MM.1S (cell line): Measurements from ENCODE around the gene LYSET.
"Not testable (repeated sequence)": the region's sequence is repeated elsewhere in the genome, so short reads cannot be mapped to it uniquely, and the experiment has no call there.

ENCODE experiments used
- DNase-seq: peaks from one replicate; pipeline ENCODE4 v3.0.0-alpha.2; 2015
- H2AFZ ChIP-seq: fragments of 300-600 bp; sonication (generic); 2 replicates; pipeline ENCODE4 v1.6.0; 2016; ENCODE audit warnings: antibody characterized with exemption, low read length
- H3F3A ChIP-seq: fragments of 300-600 bp; sonication (generic); 2 replicates; pipeline ENCODE4 v1.6.1; 2016; ENCODE audit warnings: mild to moderate bottlenecking, antibody characterized with exemption, low read length, moderate library complexity, mixed read lengths; ENCODE audit not compliant: insufficient read depth
- H3K27ac ChIP-seq: fragments of 300-600 bp; sonication (generic); 2 replicates; pipeline ENCODE4 v1.5.1; 2016; ENCODE audit warnings: mild to moderate bottlenecking, low read length
- H3K27me3 ChIP-seq: fragments of 300-600 bp; sonication (generic); replicated peaks from 2 replicates; pipeline ENCODE4 v1.6.0; 2016; ENCODE audit warnings: low read length; ENCODE audit not compliant: insufficient read depth
- H3K36me3 ChIP-seq: fragments of 300-600 bp; sonication (generic); replicated peaks from 2 replicates; pipeline ENCODE4 v1.6.1; 2016; ENCODE audit warnings: mild to moderate bottlenecking, low read length, mixed read lengths; ENCODE audit not compliant: insufficient read depth
- H3K4me1 ChIP-seq: fragments of 300-600 bp; sonication (generic); 2 replicates; pipeline ENCODE4 v1.6.1; 2016; ENCODE audit warnings: low read length, mixed read lengths
- H3K4me2 ChIP-seq: fragments of 300-600 bp; sonication (generic); 2 replicates; pipeline ENCODE4 v1.6.0; 2016; ENCODE audit warnings: low read depth, low read length
- H3K4me3 ChIP-seq: fragments of 300-600 bp; sonication (generic); 2 replicates; pipeline ENCODE4 v1.5.1; 2016; ENCODE audit warnings: low read length, mixed read lengths
- H3K79me2 ChIP-seq: fragments of 300-600 bp; sonication (generic); 2 replicates; pipeline ENCODE4 v1.6.1; 2016; ENCODE audit warnings: mixed run types, low read length, mixed read lengths
- H3K9ac ChIP-seq: fragments of 300-600 bp; sonication (generic); 2 replicates; pipeline ENCODE4 v1.6.1; 2016; ENCODE audit warnings: low read length, mixed read lengths
- H3K9me2 ChIP-seq: fragments of 300-600 bp; sonication (generic); replicated peaks from 2 replicates; pipeline ENCODE4 v1.6.1; 2016; ENCODE audit warnings: mild to moderate bottlenecking, low read length, mixed read lengths; ENCODE audit not compliant: insufficient read depth
- H3K9me3 ChIP-seq: fragments of 300-600 bp; sonication (generic); replicated peaks from 2 replicates; pipeline ENCODE4 v1.6.1; 2016; ENCODE audit warnings: mild to moderate bottlenecking, low read length, mixed read lengths; ENCODE audit not compliant: insufficient read depth
- H4K20me1 ChIP-seq: fragments of 300-600 bp; sonication (generic); 2 replicates; pipeline ENCODE4 v1.6.1; 2016; ENCODE audit warnings: mild to moderate bottlenecking, low read length, moderate library complexity, mixed read lengths; ENCODE audit not compliant: insufficient read depth
- CTCF ChIP-seq: fragments of 300-600 bp; sonication (generic); IDR thresholded peaks from 2 replicates; pipeline ENCODE4 v1.5.1; 2016; ENCODE audit warnings: antibody characterized with exemption, low read length, mixed read lengths
- EZH2 ChIP-seq: fragments of 300-600 bp; sonication (generic); optimal IDR thresholded peaks from 2 replicates; pipeline ENCODE3; 2017; ENCODE audit warnings: low read depth, mild to moderate bottlenecking, antibody characterized with exemption, low read length, mixed read lengths
- EZH2phosphoT487 ChIP-seq: fragments of 300-600 bp; sonication (generic); IDR thresholded peaks from 2 replicates; pipeline ENCODE4 v1.6.1; 2018; ENCODE audit warnings: antibody characterized with exemption, low read length

LYSET gene

DNA sequence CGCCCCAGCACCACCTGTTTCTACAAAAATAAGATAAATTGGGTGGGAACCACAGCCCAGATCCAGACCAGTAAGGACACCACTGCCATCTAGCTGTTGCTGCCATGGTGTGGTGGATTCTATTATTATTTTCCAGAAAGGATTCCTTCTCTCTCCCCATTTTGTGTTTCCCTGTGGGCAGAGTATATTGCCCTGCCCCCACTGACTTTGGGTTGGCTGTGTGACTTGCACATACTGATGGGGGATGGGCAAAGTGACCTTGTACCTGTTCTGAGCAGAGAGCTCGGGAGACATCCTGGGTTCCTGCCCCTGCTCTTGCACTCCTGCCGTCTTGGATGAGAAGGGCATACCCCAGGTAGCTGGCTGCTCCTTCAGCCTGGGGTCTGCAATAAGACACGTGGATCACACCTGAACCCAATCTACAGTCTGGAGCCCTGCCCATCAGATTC is 24.7 kb upstream of the LYSET start:
- Histone ChIP-seq H3K36me3 (no peaks in the 10 kb centered on the region), H3F3A (no peaks in the 10 kb centered on the region), H3K9me2 (no peaks in the 10 kb centered on the region), H2AFZ (no peak overlapping the region), H3K4me2 (no peak overlapping the region), H3K27me3 (no peaks in the 10 kb centered on the region), H3K4me1 (no peaks in the 10 kb centered on the region), H3K9ac (no peak overlapping the region), H3K79me2 (no peaks in the 10 kb centered on the region), H4K20me1 (no peaks in the 10 kb centered on the region), H3K27ac (no peak overlapping the region), H3K9me3 (no peaks in the 10 kb centered on the region), H3K4me3 (no peak overlapping the region)
- TF ChIP-seq EZH2 (no peak), CTCF (peak; percentile 20)
- no peak for DNase-seq

DNA sequence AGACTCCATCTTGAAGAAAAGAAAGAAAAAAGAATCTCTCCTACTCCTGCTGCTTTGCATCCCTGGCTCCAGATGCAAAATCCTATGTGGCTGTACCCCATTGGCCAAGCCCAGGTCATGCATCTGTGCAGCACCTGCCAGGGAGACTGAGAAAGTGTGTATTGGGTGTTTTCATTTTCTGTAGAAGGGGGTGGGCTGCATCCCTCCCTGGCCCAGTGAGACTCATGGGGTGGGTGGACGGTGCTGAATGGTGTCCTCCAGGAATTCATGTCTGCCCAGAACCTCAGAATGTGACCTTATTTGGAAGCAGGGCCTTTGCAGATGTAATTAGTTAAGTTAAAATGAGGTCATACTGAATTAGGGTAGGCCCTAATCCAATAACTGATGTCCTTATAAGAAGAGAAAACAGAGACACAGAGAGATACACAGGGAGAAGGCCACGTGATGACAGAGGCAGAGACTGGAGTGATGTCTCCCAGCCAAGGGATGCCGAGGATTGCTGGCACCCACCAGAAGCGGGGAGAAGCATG is 23.6 kb upstream of the LYSET start:
- no peak overlapping the region for H3K9ac ChIP-seq
- H3K27ac ChIP-seq, result no peak overlapping the region
- no peak for DNase-seq
- no peaks in the 10 kb centered on the region for H4K20me1 ChIP-seq
- no peaks in the 10 kb centered on the region for H3K9me3 ChIP-seq
- H3K4me3 ChIP-seq, result no peak overlapping the region
- H3K4me1 ChIP-seq, result no peaks in the 10 kb centered on the region
- H2AFZ ChIP-seq, result no peak overlapping the region
- no peaks in the 10 kb centered on the region for H3K36me3 ChIP-seq
- H3K27me3 ChIP-seq, result no peaks in the 10 kb centered on the region
- H3F3A ChIP-seq, result no peaks in the 10 kb centered on the region
- H3K9me2 ChIP-seq, result no peaks in the 10 kb centered on the region
- H3K4me2 ChIP-seq, result no peak overlapping the region
- TF ChIP-seq EZH2phosphoT487 (no peak), EZH2 (no peak), CTCF (no peak)
- H3K79me2 ChIP-seq, result no peaks in the 10 kb centered on the region

GRCh38 chr14:93163564-93163963 is 21.6 kb upstream of the LYSET start:
- no peaks in the 10 kb centered on the region for H3K9me3 ChIP-seq
- no peaks in the 10 kb centered on the region for H3K9me2 ChIP-seq
- no peak overlapping the region for H3K4me3 ChIP-seq
- H3K4me2 ChIP-seq, result no peak overlapping the region
- no peak overlapping the region for H3K9ac ChIP-seq
- TF ChIP-seq EZH2phosphoT487, result no peak
- peak; percentile 22 for TF ChIP-seq CTCF
- H3K79me2 ChIP-seq, result no peaks in the 10 kb centered on the region
- H4K20me1 ChIP-seq, result no peaks in the 10 kb centered on the region
- no peaks in the 10 kb centered on the region for H3K27me3 ChIP-seq
- no peak overlapping the region for H3K27ac ChIP-seq
- H2AFZ ChIP-seq, result no peak overlapping the region
- peak; percentile 79 for DNase-seq
- no peaks in the 10 kb centered on the region for H3F3A ChIP-seq
- H3K36me3 ChIP-seq, result no peaks in the 10 kb centered on the region
- H3K4me1 ChIP-seq, result no peaks in the 10 kb centered on the region

GRCh38 chr14:93165271-93166265 is 19.5 kb upstream of the LYSET start:
- not testable (repeated sequence) for H3K9me2 ChIP-seq, H3K79me2 ChIP-seq, H3F3A ChIP-seq, H4K20me1 ChIP-seq, H3K9me3 ChIP-seq, DNase-seq, H3K27me3 ChIP-seq, H3K4me2 ChIP-seq, H3K27ac ChIP-seq, H3K4me1 ChIP-seq, H3K4me3 ChIP-seq, H3K9ac ChIP-seq, H3K36me3 ChIP-seq, H2AFZ ChIP-seq

DNA sequence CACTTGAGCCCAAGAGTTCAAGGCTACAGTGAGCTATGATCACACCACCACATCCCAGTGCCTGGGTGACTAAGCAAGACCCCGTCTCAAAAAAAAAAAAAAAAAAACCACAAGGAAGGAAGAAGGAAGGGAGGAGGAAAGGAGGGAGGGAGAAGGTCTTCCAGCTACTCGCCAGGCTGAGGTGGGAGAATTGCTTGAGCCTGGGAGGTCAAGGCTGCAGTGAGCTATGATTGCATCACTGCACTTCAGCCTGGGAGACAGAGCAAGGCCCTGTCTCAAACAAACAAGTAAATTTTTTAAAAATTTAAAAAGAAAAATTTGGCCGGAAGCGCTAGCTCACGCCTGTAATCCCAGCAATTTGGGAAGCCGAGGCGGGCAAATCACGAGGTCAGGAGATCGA is 16.5 kb upstream of the LYSET start:
- H3F3A ChIP-seq, H3K27ac ChIP-seq, DNase-seq, H3K4me2 ChIP-seq, H2AFZ ChIP-seq, H3K9me3 ChIP-seq, H3K27me3 ChIP-seq, H4K20me1 ChIP-seq, H3K9ac ChIP-seq, H3K4me3 ChIP-seq, H3K9me2 ChIP-seq, H3K4me1 ChIP-seq, H3K79me2 ChIP-seq, H3K36me3 ChIP-seq: not testable (repeated sequence)
